NT2/D1 (cell line): ENCODE measurements around the gene IFRD2.

Source experiments
- SUZ12 ChIP-seq: IDR thresholded peaks from 2 replicates; pipeline ENCODE4 v1.6.1; 2011; ENCODE audit not compliant: insufficient read length, insufficient read depth; ENCODE audit errors: extremely low read depth
- YY1 ChIP-seq: IDR thresholded peaks from 2 replicates; pipeline ENCODE4 v1.6.1; 2011; ENCODE audit not compliant: insufficient read length, insufficient read depth
- ZNF274 ChIP-seq: IDR thresholded peaks from 2 replicates; pipeline ENCODE4 v1.6.1; 2011; ENCODE audit warnings: mild to moderate bottlenecking, low read depth, low read length

DNA sequence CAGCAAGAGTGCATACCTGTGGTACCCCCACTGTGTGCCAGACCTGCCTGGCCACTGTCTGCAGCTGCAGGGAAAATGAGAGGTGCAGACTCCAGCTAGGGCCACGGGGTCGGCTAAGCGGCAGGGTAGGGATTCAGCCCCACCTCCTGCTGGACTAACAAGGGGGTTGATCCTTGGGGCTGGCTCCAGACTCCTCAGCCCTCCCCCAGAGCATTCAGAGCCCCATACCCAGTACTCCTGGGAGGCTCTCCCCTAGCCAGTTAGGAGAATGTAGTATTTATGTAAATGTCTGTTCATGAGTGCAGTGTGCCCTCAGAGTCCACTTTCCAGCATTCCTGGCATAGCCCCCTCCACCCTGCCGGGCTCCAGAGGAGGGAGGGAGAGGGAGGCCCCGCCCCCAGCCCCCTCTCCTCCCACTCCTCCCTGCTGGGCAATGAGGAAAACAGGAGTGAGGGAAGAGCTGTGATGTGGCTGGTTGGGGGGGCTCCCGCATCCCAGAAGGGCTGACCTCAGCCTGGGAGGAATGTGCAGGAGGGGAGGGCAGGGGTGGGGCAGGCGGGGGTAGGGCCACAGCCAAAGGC, 27.8 kb downstream of the IFRD2 start:
- TF ChIP-seq YY1 (no peak), ZNF274 (no peak), SUZ12 (no peak)
